Globus pallidus (tissue), 1 donor: ENCODE measurements around the gene GPR89A.
"Not testable (repeated sequence)": the region's sequence is repeated elsewhere in the genome, so short reads cannot be mapped to it uniquely, and the experiment has no call there.

Experiments
- DNase-seq: peaks from one replicate; pipeline ENCODE4 v3.0.0-alpha.2; 2015; ENCODE audit warnings: low spot score

Gene GPR89A

GRCh38 chr1:145607833-145608733 lies at the start of gene GPR89A:
Gene GPR89A, plus strand, starts transcription at chr1:145607988. Its CDS starts 146 bp downstream, at chr1:145608134.
- DNase-seq = peak; percentile 91

GRCh38 chr1:145586820-145587219 lies 21.0 kb upstream of the GPR89A start:
- DNase-seq = not testable (repeated sequence)

- not testable (repeated sequence) for DNase-seq
Observed at GRCh38 chr1:145590806-145591205, 17.0 kb upstream of the GPR89A start.

GRCh38 chr1:145592347-145592746 lies 15.4 kb upstream of the GPR89A start:
- not testable (repeated sequence) for DNase-seq

- DNase-seq = not testable (repeated sequence)
Observed at GRCh38 chr1:145595421-145595820, 12.4 kb upstream of the GPR89A start.

- not testable (repeated sequence) for DNase-seq
Observed at GRCh38 chr1:145596236-145596635, 11.6 kb upstream of the GPR89A start.

GRCh38 chr1:145599426-145599825 lies 8.4 kb upstream of the GPR89A start:
- DNase-seq = peak; percentile 7

GRCh38 chr1:145601593-145601992 lies 6.2 kb upstream of the GPR89A start:
- no peak for DNase-seq

GRCh38 chr1:145606840-145607239 lies 948 bp upstream of the GPR89A start:
- DNase-seq = not testable (repeated sequence)

- not testable (repeated sequence) for DNase-seq
Observed at GRCh38 chr1:145607289-145607688, 499 bp upstream of the GPR89A start.

- not testable (repeated sequence) for DNase-seq
Observed at GRCh38 chr1:145610744-145611143, 3.0 kb downstream of the GPR89A start.

GRCh38 chr1:145620073-145620472 lies 12.3 kb downstream of the GPR89A start:
- not testable (repeated sequence) for DNase-seq

- not testable (repeated sequence) for DNase-seq
Observed at GRCh38 chr1:145622177-145622576, 14.4 kb downstream of the GPR89A start.

- DNase-seq = not testable (repeated sequence)
Observed at GRCh38 chr1:145636237-145636636, 28.4 kb downstream of the GPR89A start.

- DNase-seq = not testable (repeated sequence)
Observed at GRCh38 chr1:145641886-145642285, 34.1 kb downstream of the GPR89A start.

GRCh38 chr1:145643990-145644389 lies 36.2 kb downstream of the GPR89A start:
- not testable (repeated sequence) for DNase-seq

GRCh38 chr1:145656245-145656943 lies 48.6 kb downstream of the GPR89A start:
- DNase-seq = not testable (repeated sequence)

GRCh38 chr1:145662502-145662901 lies 54.7 kb downstream of the GPR89A start:
- not testable (repeated sequence) for DNase-seq

GRCh38 chr1:145665015-145665414 lies 57.2 kb downstream of the GPR89A start:
- not testable (repeated sequence) for DNase-seq

- not testable (repeated sequence) for DNase-seq
Observed at GRCh38 chr1:145670995-145671745, 63.4 kb downstream of the GPR89A start.

GRCh38 chr1:145673217-145673616 lies 65.4 kb downstream of the GPR89A start:
- DNase-seq = not testable (repeated sequence)

- not testable (repeated sequence) for DNase-seq
Observed at GRCh38 chr1:145684858-145685257, 77.1 kb downstream of the GPR89A start.
